HG03159 (cell line): ENCODE data around the gene TAX1BP1.
"Not testable (repeated sequence)": the region's sequence is repeated elsewhere in the genome, so short reads cannot be mapped to it uniquely, and the experiment has no call there.

Experiments used
- ATAC-seq: cut with Tn5 transposase; IDR thresholded peaks from one replicate; pipeline ENCODE4 v1.9.1; 2021; ENCODE audit warnings: mild to moderate bottlenecking, moderate library complexity; ENCODE audit not compliant: unreplicated experiment

TAX1BP1 gene

DNA sequence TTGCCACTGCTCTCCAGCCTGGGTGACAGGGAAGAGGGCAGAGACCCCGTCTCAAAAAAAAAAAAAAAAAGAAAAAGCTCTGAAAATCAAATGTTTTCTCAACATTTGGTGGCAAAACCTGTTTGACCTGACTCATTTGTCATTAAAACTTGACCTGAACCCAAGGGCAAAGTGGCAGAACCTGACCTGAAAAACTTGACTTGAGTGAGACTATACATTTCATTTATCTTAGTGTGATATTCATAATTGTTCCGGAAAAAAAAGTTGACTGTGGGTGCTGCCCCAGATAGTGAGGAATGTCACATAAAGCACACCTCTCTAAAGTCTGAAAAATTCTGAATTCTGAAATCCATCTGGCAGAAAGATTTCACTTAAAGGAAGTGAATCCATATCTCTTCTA lies 2.3 kb upstream of the TAX1BP1 start:
- ATAC-seq: no peak

DNA sequence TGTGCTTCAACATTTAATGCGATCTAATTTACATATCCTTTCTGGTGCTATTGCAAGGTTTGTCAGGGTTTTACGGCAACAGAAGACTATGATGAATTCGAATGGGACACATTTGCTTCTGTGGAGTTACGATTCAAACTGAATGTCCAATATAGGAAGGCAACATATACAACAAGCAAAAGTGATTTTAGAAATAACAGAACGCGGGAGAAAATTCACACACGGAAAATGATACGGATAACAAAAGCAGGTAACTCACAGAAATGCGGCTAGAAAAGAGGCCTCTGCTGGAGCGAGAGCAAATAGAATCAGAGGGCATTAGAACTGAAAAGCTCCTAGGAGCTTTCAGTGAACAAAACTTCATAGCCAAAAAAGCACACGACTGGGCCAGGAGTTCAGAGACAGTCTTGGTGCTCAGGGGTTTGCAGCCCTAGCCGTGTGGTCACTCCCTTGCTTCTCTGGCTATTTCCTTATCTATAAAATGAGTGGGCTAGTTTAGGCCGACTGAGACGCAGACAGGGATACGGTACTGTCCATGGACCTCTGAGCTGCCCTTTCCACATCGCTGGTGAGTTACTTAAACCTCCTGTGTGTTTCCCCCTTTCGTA lies 557 bp upstream of the TAX1BP1 start:
- ATAC-seq: peak; percentile 23

DNA sequence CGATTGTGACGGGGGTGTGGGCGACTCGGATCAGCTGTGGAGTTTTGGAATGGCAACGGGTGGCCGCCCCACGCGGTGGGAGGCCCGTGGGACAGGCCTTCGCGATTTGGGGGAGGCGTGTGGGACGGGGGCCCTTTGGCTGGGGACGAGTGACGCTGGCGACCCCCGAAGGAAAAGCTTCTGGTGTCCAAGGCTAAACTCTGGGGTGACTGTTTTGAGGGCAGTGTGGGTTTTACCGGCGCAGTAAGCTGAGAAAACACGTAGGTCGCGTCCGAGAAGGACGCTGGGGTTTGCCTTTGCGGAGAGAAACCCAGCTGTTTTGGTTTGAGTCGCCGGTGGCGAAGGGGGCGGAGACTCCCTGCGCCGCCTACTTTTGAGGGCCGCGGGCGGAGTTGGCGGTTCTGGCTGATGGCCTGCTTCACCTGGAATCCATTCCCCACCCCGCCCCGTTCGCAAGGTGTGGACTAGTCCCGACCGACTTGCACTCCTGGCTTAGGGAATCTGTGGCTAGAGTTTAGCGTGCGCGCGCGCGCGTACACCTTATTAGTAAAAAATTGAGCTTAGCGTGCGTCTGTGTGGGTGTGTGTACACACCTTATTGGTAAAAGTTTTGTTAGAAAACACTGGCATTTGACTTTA lies 606 bp downstream of the TAX1BP1 start:
- peak; percentile 74 for ATAC-seq

DNA sequence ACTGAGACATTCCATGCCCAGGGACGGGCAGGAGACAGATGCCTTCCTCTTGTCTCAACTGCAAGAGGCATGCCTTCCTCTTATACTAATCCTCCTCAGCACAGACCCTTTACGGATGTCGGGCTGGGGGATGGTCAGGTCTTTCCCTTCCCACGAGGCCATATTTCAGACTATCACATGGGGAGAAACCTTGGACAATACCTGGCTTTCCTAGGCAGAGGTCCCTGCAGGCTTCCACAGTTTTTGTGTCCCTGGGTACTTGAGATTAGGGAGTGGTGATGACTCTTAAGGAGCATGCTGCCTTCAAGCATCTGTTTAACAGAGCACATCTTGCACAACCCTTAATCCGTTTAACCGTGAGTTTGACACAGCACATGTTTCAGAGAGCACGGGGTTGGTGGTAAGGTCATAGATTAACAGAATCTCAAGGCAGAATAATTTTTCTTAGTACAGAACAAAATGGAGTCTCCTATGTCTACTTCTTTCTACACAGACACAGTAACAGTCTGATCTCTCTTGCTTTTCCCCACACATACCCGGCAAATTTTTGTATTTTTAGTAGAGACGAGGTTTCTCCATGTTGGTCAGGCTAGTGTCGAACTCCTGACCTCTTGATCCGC lies 2.2 kb downstream of the TAX1BP1 start:
- not testable (repeated sequence) for ATAC-seq

DNA sequence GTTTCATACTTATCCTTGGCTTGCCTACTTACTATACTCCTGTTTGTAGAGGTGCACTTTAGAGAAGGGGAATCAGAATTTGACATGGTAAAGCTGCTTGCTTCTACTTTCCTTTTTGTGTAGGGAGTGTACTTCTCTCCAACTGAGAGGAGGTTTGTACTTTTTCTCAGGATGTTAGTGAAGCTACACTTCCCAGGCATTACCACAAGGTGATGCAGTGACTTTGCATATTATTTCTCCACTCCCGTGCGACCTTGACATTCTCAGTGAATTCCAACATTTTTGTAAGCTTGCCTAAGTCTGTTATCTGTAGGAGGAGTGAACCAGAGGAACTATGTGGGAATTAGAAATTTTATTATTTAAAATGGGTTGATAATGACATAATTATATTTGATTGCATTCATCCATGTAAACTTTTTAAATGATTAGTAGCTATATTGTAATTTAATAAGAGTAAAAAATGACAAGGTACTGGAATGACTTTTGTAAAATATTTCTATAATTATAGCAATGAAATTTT lies 5.2 kb downstream of the TAX1BP1 start:
- no peak for ATAC-seq

DNA sequence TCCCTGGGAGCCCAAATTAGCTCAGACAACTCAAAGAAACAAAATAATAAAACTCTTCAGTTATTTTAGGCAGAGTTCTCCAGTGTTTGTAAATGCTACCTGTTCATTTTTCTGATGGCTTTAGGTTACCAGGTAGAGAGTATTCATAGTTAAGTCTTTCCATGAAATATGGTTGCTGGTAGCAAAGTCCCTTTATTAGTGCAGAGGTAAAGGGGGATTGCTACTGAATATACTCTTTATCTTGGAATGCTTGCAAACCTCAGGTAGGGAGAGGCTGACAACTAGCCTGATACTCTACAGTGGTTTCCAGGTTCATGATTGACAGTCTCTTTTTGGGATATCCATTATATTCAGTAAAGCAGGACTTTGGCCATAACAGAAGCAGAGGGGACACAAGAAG lies 6.5 kb downstream of the TAX1BP1 start:
- ATAC-seq: no peak

DNA sequence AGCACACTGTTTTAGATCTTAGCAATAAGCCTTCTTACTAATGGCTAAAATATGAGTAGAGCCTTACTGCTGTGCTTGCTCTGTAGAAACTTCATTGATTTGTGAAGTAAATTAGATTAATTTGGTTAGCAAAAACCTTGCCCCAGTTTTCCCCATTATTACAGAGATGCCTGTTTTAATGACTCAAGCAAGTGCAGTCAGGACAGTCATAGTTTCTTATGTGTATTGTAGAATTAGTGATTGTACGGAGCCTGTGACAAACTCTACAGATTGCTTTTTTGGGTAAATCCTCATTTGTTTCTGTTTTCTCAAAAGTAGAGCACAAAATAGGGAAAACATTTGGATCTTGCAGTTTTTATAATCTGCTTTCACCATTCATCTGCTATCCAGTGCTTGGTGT lies 7.0 kb downstream of the TAX1BP1 start:
- ATAC-seq: no peak

DNA sequence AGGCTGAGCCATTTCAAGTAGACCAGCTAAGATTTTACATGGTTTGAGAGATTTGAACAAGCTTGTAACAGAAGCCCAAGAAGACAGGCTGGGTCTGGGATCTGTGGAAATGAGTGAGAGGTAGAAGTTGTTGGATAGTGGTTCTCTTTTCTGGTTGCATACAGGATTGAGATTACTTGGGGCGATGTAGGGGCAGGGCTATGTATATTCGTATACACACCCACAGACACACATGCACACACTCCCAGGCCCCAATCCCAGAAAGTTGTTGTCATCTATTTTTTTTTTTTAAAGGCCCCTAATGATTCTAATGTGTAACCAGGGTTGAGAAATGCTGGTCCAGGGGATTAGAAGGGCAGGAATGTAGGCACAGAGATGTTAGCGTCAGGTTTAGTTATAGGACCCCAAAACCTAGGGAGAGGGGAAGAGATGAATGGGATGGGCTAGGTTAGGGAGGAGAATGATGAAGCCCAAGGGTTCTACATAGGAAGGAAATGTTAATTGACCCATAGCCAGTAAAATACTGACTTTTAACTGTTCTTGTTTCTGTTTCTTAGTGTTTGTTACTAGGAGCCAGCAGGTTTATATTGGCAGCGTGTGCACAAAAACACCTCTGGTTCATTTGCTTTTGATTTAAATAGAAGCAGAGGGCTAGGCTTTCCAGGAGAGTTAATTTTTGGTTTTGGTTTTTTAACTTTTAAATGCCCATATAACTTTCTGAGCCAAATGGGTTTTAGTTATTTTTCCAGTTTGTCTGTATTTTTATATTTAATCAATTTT lies 7.8 kb downstream of the TAX1BP1 start:
- no peak for ATAC-seq

DNA sequence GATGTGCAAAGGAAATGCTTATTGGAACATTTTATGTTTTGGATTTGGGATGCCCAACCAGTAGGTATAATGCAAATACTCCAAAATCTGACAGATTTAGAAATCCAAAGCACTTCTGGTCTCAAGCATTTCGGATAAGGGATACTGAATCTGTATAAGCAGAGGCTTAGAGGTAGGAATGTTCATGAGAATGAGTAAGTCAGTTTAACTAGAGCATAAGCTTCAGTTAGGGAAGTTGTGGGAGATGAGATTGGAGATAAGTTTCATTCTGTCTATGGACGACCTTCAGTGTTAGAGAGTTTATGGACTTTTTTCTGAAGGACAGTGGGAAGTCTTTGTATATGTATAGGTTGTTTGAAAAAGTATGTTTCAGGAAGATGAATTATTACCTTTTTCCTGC lies 10.4 kb downstream of the TAX1BP1 start:
- ATAC-seq: no peak

DNA sequence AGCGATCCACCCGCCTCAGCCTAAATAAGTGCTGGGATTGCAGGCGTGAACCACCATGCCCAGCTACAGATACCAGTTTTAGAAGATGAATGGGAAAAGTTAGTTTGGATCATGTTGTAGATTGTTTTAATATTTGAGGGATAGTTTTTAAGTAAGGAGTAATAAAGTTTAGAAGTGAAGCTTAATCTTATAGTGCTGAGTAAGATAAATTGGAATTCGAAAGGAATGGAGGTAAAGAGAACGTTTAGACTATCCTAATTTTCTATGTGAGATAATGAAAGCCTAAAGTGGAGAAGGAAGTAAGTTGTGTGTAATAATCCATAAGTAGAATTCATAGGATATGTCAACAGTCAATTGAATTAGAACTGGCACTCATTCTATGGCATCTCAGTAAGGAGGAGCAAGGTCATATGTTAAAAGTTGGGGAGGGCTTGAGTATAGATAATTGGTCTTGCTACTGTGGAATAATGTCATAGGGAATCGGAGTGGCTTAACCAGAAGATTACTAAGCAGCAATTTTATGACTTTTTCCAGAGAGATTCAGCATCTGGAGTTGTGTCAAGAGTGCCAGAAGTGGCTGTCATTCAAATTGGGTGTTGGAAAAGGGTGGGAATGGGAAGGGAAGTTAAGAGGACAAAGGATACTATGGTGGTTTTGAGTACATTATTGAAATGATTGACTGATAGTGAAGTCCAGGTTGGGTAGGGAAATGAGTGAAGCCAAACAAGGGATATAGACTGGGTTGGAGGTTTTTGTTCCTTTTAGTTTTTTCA lies 12.1 kb downstream of the TAX1BP1 start:
- no peak for ATAC-seq

DNA sequence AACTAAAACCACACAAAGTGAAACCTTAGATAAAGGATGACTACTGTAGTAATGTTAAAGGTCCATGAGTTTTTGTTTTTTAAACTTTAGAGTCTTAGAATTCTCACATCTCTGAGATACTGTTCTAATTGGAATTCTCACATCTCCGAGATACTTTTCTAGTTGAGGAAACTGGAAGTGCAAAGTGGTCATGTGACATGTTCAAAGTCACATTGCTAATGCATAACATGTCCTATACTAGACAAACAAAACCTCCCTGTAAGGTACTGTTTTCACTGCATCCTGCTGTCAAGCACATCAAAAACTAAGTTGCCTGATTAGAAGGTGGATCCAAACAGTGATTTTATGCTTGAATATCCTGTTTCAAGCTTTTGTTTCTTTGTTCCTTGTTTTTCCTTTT lies 13.9 kb downstream of the TAX1BP1 start:
- no peak for ATAC-seq

DNA sequence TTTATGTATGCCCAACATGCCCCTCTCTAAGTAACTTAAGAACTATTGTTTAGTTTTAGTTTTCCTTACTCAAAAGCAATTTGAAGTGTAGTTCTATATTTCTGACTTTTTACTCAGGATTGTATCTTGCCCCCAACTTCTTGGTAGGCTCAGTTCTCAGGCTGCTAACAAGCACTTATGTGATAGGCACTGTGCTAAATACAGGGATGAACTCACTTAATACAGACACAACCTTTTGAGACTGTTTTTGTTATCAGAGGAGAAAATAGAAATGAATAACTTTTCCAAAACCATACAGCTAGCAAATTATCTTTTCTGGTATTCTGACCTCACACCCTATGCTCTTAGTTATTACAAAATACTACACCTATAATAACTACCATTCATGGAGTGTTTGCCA lies 16.3 kb downstream of the TAX1BP1 start:
- ATAC-seq: no peak

DNA sequence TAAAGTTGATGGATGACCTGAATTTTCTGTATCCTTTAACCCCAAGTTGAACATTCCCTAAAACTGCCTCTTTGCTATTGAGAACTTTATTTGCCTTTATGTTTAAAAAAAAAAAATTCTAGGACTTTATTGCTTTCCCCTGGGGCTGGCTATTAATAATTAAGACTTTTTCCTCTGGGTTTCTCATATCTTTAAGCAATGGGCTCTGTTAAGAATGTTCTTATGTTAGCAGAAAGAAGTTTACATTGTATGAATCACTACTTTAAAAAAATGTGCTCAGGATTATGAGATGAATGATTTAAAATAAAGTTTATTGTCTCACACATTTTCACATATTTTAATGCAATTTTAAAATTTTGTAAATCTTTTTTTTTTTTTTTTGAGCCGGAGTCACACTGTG lies 19.5 kb downstream of the TAX1BP1 start:
- no peak for ATAC-seq

DNA sequence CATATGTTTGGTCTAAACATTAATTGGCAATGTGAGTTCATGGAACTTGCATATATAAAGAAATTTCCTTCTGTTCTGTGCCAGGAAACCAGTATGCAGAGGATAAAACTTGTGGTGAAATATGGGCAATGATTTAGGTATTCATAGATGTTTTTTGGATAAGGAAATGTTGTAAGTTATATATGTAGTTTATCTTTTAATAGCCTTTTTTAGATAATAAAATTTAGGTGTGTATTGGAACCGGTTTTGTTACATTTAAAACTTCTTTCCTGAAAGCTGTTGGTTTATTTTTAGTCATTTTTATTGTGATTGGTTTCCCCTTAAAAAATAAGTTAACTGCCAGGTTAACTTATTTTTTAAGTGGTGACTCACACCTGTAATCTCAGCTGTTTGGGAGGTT lies 22.1 kb downstream of the TAX1BP1 start:
- no peak for ATAC-seq

DNA sequence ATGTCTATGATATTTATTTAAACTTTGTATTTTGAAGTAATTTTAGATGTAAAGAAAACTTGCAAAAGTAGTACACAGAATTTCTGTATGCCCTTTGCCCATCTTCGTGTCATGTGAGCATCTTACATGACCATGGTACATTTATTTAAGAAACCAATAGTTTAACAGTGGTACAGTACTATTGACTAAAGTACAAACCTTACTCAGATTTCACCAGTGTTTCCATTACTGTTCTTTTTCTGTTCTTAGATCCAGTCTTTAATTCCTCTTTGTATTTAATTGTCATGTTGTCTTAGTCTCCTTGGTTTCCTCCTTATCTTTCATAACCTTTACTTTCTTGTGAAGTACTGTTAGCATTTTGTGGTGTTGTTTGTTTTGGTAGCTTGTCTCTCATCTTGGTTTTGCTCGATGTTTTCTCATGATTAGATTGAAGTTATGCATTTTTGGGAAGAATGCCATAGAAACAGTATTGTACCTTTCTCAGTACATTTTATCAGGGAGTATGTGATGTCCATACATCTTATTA lies 24.1 kb downstream of the TAX1BP1 start:
- ATAC-seq: no peak

DNA sequence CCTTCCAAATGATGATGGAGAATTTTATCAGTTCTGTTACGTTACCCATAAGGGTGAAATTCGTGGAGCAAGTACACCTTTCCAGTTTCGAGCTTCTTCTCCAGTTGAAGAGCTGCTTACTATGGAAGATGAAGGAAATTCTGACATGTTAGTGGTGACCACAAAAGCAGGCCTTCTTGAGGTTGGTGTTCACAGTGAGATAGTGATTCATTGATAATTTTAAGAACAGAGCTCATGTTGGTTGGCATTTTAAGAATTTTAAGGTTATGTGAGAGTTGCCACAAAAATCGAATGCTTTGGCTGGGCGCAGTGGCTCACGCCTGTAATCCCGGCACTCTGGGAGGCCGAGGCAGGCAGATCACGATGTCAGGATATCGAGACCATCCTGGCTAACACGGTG lies 25.9 kb downstream of the TAX1BP1 start:
- ATAC-seq: no peak

DNA sequence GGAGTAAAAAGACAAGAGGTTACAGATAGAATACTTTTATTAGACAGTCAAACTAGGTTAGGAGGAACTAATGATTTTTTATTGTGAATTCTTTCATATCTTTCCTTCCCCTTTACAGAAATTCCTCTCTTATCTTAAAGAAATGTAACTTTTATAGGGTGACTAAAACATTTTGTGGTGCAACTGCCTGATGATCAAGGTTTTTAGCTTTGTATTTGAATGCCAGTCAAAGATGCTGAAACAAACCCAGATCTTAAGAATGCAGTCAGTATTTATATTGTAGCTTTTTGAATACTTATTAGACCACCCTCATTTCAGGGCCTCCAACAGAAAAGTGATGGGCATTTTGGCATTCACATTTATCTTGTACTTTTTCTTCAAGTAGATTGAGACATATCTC lies 27.4 kb downstream of the TAX1BP1 start:
- ATAC-seq: no peak

DNA sequence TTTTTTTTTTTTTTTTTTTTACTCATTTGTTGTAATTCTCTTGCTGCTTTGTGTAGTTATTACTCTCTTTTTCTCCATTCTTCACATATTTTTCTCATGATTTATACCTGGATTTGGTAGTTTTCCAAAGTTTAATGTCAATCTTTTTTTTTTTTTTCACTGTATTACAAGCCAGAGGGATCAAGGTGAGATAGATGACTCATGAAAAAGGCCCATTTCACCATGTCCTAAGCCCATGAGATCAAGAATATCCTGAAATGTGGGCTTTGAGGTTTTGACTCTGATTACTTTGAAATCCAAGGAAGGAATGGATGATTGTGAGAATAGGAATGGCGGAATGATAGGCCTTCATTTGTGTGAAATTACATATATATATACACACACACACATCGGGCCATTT lies 31.1 kb downstream of the TAX1BP1 start:
- no peak for ATAC-seq

DNA sequence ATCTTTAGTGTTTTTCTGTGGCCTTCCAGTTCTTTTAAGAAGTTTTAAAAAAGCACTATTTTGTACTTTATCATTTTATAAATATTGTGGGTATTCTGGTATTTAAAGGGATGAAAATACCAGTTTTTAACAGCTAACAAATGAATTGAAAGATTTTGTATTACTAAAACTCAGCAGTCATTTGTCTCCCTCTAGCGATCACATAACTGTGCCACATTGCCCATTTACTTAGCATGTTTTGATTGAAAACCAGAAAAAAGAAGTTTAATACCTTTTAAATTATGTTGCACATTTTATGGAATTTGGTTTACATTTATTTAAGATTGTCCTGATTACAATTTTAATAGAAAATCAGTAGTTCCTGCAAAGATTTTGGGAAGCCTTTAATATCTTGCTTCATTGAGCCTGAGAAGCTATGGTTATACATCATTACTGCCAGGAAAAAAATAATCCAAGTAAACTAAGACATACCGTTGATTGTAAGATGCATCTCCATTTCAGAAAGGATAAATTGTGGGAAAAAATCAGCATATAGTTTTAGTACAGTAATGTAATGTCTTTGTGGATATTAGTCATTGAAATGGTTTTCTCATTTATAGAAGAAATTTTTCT lies 34.9 kb downstream of the TAX1BP1 start:
- no peak for ATAC-seq

DNA sequence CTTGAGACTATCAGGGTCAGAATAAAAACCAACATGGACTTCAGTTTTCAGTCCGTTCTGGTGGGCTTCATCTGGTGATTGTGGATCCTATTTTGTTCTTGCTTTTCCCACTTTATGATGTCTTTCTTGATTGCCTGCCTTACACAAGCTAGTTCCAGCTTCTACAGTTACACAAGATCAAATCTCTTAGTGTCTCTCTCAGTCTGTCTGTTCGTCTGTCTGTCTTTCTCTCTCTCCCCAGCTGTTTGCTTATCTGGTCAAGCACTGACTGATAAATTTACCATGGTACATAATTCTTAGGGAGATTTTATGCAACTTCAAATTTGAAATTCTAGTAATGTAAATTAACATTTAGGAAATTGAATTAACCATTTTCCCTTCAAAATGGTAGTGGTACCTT lies 35.8 kb downstream of the TAX1BP1 start:
- no peak for ATAC-seq
